ENCODE data around the gene HIC1.

DNA sequence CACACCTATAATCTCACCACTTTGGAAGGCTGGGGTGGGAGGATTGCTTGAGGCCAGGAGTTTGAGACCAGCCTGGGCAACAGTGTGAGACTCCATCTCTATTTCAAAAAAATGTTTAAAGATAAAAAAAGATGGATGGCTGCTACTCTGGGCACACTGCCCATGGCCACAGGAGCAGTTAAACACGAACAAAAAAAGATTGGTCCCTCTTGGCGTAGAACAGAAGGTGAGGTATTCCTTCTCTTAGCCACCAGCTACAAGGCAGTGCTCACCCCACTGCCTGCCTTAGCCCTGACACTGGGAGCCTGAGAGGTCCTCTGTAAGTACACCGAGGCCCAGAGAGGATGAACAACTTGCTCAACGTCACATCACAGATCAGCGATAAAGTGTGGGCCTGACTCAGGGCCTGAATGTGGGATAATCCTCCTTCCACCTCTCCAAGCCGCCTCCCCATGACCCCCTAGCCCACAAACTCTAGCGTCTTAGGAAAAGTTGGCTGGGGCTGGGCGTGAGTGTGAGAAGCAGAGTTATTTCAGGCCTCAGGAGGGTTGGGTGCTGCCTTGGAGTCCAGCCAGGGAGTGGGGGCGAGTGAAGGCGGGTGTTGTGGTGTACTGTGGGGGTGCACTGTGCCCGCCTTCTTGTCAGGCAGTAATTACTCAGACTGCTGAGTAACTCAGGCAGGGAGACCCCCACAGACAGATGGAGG, 27.2 kb upstream of the HIC1 start:
- TF ChIP-seq, protein P1, sequence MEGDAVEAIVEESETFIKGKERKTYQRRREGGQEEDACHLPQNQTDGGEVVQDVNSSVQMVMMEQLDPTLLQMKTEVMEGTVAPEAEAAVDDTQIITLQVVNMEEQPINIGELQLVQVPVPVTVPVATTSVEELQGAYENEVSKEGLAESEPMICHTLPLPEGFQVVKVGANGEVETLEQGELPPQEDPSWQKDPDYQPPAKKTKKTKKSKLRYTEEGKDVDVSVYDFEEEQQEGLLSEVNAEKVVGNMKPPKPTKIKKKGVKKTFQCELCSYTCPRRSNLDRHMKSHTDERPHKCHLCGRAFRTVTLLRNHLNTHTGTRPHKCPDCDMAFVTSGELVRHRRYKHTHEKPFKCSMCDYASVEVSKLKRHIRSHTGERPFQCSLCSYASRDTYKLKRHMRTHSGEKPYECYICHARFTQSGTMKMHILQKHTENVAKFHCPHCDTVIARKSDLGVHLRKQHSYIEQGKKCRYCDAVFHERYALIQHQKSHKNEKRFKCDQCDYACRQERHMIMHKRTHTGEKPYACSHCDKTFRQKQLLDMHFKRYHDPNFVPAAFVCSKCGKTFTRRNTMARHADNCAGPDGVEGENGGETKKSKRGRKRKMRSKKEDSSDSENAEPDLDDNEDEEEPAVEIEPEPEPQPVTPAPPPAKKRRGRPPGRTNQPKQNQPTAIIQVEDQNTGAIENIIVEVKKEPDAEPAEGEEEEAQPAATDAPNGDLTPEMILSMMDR (conservative IDR thresholded peaks at IDR 0.05; ENCODE audit: low read depth, low read length), result no peak
- TF ChIP-seq EZH2 (IDR thresholded peaks at IDR 0.05; ENCODE audit: borderline replicate concordance, low read depth, low read length, poor library complexity, severe bottlenecking), result no peak
